GM19467 (cell line): ENCODE measurements around the gene CD82.
"Not testable (repeated sequence)": the region's sequence is repeated elsewhere in the genome, so short reads cannot be mapped to it uniquely, and the experiment has no call there.

ENCODE experiments used
- ATAC-seq: cut with Tn5 transposase; IDR thresholded peaks from one replicate; pipeline ENCODE4 v1.9.1; 2021; ENCODE audit warnings: mild to moderate bottlenecking, moderate library complexity; ENCODE audit not compliant: unreplicated experiment

CD82 gene

GRCh38 chr11:44559207-44559939 is 6.1 kb upstream of the CD82 start:
- ATAC-seq = peak; percentile 83

DNA sequence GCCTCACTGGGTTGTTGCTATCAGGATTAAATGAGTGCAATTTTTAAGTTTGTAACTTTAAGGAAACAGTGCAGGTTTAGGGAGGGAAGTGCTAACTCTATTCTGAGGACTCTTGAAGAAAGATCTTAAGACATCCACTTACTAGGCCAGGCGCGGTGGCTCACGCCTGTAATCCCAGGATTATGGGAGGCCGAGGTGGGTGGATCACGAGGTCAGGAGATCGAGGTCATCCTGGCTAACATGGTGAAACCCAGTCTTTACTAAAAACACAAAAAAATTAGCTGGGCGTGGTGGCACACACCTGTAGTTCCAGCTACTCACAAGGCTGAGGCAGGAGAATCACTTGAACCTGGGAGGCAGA is 5.5 kb upstream of the CD82 start:
- not testable (repeated sequence) for ATAC-seq

- no peak for ATAC-seq
Measured at GRCh38 chr11:44561275-44561805, 4.1 kb upstream of the CD82 start.

DNA sequence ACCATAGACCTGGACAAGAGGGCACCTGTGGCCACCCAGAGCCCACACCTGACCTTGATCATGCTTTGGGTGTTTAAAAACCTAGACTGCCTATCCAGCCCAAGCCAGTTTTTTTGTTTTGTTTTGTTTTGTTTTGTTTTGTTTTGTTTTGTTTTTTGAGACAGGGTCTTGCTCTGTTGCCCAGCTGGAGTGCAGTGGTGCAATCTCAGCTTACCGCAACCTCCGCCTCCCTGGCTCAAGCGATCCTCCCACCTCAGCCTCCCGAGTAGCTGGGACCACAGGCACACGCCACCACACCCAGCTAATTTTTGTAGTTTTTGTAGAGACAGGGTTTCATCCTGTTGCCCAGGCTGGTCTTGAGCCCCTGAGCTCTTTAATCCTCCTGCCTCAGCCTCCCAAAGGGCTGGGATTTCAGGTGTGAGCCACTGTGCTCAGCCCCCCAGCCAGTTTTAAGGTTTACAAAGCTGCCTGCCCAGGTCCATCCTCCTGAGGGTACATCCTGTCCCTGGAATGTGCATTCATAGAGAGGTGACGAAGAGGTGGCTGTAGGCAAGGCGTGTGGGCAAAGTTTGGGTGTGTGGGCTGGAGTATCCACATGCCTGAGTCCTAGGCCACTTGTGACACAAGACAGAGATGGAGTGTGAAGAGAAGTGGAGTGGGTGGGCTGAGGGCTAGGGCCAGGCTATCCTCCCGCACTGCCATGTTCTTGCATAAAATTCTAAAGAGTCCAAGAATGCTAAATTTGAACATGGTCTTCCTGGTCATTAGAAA is 3.3 kb upstream of the CD82 start:
- ATAC-seq = no peak

- ATAC-seq = no peak
Measured at GRCh38 chr11:44562845-44563460, 2.5 kb upstream of the CD82 start.

DNA sequence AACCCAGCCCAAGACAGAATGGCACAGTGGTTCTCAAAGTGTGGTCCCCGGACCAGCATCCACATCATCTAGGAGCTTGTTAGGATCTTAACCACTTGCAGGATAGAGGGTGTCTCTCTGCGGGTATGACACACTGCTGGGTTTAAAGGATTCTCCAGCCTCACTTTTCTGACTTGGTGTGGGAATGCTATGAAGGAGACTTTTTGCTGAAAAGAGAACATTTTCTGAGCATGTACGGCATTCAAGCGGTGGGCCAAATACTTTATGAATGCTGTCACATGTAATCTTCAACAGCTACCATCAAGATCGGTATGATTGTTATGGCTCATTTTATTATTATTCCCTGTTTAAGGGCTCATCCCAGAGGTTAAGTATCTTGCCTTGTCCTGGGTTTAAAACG is 1.8 kb upstream of the CD82 start:
- no peak for ATAC-seq

- no peak for ATAC-seq
Measured at GRCh38 chr11:44564166-44564565, 1.3 kb upstream of the CD82 start.

GRCh38 chr11:44564670-44565210 is 723 bp upstream of the CD82 start:
- ATAC-seq = no peak

DNA sequence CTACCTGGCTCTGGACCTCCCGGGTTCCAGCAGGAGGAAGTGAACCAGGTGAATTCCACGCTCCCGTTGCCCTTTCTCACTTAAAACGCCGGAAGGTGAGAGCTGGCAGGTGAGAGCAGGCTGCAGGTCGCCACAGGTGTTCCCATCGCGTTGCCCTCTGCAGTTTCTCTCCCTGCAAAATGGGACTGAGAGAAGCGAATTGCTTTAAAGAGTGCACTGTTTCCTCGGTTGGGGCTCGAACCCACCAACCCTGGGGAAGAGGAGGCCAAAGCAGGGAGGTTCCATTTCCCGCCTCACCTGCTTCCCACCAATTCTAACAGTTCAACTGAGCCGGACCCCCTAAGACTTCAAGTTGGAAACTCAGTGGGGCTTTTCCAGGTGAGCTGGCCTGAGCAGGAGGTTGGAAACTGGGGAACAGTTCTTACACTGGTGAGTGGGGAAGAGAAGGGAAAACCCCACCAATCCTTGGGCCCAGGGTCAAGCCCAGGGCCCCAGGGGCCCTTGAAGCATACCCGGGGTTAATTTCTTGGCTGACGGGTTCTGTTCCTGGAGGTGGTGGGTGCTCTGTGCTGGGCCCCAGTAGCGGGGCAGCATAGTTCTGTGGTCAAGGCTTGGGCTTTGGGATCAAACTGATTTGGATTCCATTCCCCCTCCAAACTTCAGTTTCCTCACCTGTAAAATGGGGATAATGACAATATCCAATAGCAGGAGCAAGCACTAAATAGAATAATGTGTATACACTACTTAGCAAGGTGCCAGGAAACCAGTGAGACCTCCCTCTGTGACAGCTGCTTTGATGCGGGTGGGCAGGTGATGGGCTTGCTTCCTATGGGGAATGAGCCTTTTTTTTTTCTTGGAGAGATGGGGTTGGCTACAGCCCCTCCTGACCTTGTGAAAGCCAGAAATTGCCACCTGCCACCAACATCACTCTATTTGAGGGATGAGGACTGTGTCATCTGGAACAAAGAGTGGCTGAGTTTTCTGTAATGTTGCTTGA is 788 bp downstream of the CD82 start:
- no peak for ATAC-seq

GRCh38 chr11:44566952-44567875 is 1.8 kb downstream of the CD82 start:
- no peak for ATAC-seq

DNA sequence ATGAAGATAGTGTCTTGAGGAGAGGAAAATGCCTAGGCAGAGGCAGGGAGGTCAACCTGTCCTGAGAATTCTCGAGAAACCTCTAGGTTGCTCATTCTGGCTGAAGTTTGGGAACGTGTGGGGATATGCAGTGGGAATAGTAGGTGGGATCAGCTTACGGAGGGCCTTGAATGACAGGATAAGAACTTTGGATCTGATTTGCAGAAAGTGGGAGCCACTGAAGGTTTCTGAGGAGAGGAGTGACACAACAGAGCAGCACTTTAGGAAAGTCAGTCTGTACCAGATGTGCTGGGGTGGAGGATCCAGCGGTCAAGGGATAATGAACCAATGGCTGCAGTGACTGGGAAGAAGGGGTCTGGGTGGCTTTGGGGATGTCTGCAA is 2.4 kb downstream of the CD82 start:
- ATAC-seq = no peak

GRCh38 chr11:44568331-44568657 is 2.8 kb downstream of the CD82 start:
- no peak for ATAC-seq

DNA sequence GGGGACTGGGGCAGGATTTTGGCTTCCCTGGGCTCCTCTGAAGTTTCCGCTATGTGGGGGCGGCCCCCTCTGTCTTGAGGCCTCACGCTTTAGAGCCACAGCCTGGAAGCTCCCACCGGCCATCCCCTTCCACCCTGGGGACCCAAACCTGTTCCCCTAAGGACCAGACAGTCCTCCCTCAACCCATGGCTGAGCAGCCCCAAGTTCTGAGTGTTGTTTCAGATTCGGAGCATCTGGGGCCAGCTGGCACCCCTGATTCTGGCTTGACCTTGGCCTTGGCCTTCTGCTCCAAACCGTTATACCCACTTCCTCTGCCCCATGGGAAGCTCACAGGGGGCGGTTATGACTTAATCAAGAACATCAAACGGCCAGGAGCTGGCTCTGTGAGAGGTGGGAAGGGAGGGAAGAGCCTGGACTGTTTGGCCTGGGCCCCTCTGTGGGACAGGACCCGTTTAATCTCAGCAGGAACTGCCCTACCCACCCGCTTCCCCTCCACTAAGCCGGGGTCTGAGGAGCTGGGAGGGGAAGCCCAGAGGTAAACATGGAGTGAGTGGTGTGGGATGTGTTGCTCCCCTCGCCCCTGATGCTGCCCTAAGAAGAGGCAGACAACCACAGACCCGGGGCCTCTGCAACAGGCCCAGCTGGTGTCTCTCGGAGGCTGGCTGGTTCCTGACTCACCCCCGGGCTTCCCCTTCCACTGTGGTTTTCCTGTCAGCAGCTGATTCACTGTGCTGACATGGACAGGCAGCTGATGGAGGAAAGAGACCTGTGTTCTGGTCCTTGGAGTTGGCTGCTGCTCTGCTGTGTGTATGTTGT is 3.4 kb downstream of the CD82 start:
- ATAC-seq = peak; percentile 34

- ATAC-seq = no peak
Measured at GRCh38 chr11:44570411-44571155, 5.1 kb downstream of the CD82 start.

- ATAC-seq = no peak
Measured at GRCh38 chr11:44571871-44572270, 6.4 kb downstream of the CD82 start.

DNA sequence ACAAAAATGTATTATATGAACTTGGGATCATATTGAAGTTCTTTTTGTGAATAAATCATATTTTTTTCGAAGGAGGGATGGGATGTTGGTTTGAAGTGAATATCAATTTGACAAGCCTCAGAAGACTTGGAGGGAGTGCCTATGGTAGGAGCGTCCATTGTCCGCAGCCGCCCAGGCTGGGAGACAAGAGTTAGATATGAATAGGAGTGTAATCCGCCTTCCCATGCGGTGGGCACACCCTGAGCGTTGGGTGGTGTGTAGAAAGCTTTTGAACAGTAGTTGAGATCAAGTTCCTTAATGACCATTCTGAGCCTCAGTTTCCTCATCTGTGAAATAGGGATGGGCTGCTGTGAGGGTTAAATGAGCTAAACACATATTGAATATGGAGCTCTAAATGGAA is 7.0 kb downstream of the CD82 start:
- ATAC-seq = no peak

DNA sequence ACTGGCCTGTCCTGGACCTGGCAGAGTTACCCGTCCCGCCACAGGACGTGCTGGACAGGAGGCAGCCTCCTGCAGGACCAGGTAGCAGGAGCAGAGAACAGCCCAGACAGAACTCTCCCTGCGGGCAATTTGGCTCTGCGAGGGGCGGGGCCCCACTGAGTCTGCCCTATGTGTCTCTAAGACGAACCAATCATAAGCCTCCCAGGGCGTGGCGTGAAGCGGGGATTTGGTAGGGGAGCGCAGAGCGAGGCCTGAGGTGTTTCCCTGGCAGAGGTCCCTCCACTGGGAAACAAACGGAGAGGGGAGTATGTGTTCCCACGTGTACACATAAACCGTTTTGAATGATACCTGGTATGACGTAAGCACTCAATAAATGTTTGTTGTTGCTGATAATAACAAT is 7.4 kb downstream of the CD82 start:
- no peak for ATAC-seq

DNA sequence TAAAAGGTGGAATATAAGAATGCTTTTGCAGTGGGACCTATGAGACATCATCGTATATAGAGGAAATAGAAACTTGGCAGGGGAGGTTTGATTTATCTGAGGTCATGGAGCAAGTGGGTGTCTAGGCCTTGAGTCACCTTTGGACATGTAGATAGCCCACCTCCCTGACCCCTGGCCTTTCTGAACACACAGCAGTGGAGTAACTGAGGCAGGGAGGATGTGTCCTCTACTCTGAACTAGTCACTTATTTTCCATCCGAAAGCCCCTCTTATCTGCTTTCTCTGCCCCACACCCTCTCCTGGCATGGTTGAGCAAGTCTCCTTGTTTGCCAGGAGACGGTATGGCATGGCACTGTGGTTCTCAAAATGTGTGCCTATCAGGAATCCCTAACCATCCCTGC is 7.9 kb downstream of the CD82 start:
- ATAC-seq = no peak
